Measurements from ENCODE around the gene HINFP. TPM values are rescaled to one million over a fixed set of nuclear protein-coding genes. Genes with fewer than 3 reads are reported as not detected.

HINFP gene
- total RNA-seq, 1 experiment from 2014 or later = 42.4 TPM

GRCh38 chr11:119091178-119091577 is 30.2 kb upstream of the HINFP start:
- H3K9ac ChIP-seq (ENCODE audit: extremely low read depth, insufficient read length, low read length) = no peak overlapping the region
- no peaks in the 10 kb centered on the region for H4K20me1 ChIP-seq (ENCODE audit: control insufficient read depth, insufficient read depth, insufficient read length)
- no peaks in the 10 kb centered on the region for H3K27me3 ChIP-seq (ENCODE audit: insufficient read depth, low read length)
- Mint-ChIP-seq H3K9me3 (no peaks in the 10 kb centered on the region; a peak in 1 of 5 replicates), H3K27me3 (ENCODE audit: low read depth) (no peaks in the 10 kb centered on the region), H3K4me1 (peaks cover 21 to 24% of the 10 kb centered on the region in 2 experiments), H3K36me3 (ENCODE audit: insufficient read depth in 1 of 3, low read depth in 3 of 3) (peaks cover 17 to 39% (median 33%) of the 10 kb centered on the region in 3 experiments), H3K27ac (peak overlapping the region in 1 of 3 experiments; percentile 44; a peak in 1 of 7 replicates), H3K4me3 (no peak overlapping the region; a peak in 1 of 5 replicates)
- H2BK20ac ChIP-seq (ENCODE audit: low read depth, low read length, poor library complexity, severe bottlenecking) = no peak overlapping the region
- no CpG with 5 or more reads among the region's 9 CpGs for WGBS (ENCODE audit: extremely low coverage, insufficient read length, low lambda C conversion rate)
- H2BK15ac ChIP-seq (ENCODE audit: low read depth, low read length) = no peak overlapping the region
- no peak overlapping the region for H4K8ac ChIP-seq (replicated peaks; ENCODE audit: insufficient read length, low read depth, low read length)
- no peaks in the 10 kb centered on the region for H3K9me3 ChIP-seq (ENCODE audit: control insufficient read depth, low read depth, low read length)
- no peak overlapping the region for H3K14ac ChIP-seq (ENCODE audit: insufficient read depth, low read length)
- H3K4ac ChIP-seq (ENCODE audit: low read depth, low read length) = no peak overlapping the region
- H3K79me1 ChIP-seq (ENCODE audit: insufficient read depth, low read depth, low read length, poor library complexity, severe bottlenecking) = no peaks in the 10 kb centered on the region
- peaks cover 20% of the 10 kb centered on the region; the same call in 1 of the 2 replicates for H3K79me2 ChIP-seq (ENCODE audit: insufficient read depth, low read length)
- no peak for TF ChIP-seq CTCF (conservative IDR thresholded peaks at IDR 0.05)
- no peak overlapping the region for H2BK5ac ChIP-seq (ENCODE audit: insufficient read length, low read length)
- H4K91ac ChIP-seq (ENCODE audit: insufficient read length, low read depth, low read length) = no peak overlapping the region
- H3T11ph ChIP-seq (ENCODE audit: low read length) = no peak overlapping the region
- DNase-seq = no peak
- no peak overlapping the region for H2BK120ac ChIP-seq (ENCODE audit: low read depth, low read length, poor library complexity, severe bottlenecking)
- no peak overlapping the region for H2BK12ac ChIP-seq (ENCODE audit: insufficient read length, low read depth, low read length)
- H3K27ac ChIP-seq (ENCODE audit: insufficient read length, low read depth, low read length) = no peak overlapping the region
- H3K18ac ChIP-seq (ENCODE audit: insufficient read length, low read depth, low read length) = no peak overlapping the region
- H3K23ac ChIP-seq (ENCODE audit: insufficient read length, low read depth, low read length) = no peak overlapping the region
- no peak overlapping the region for H2AK5ac ChIP-seq (ENCODE audit: insufficient read length, low read length)
- no peak overlapping the region for H3K56ac ChIP-seq (ENCODE audit: insufficient read length, low read depth, low read length)
- H3K23me2 ChIP-seq (ENCODE audit: insufficient read length, low read depth, low read length, poor library complexity, severe bottlenecking) = peaks cover 13% of the 10 kb centered on the region
- no peaks in the 10 kb centered on the region; the same call in 1 of the 2 replicates for H3K4me1 ChIP-seq (ENCODE audit: insufficient read depth, low read length)
- H2AFZ ChIP-seq (ENCODE audit: low read length) = no peak overlapping the region
- H3K4me2 ChIP-seq (ENCODE audit: insufficient read depth, insufficient read length, low read length) = no peak overlapping the region
- no peak overlapping the region for H4K5ac ChIP-seq (ENCODE audit: insufficient read length, low read depth, low read length)

All from H9 (cell line).